NCI-H345 treated with DMSO at 0.1 percent for 48 hours (cell line): ENCODE data around the gene FUT1.
"Not testable (repeated sequence)": the region's sequence is repeated elsewhere in the genome, so short reads cannot be mapped to it uniquely, and the experiment has no call there.

Source experiments
- DNase-seq: peaks from one replicate; lab custom pipeline; 2025; ENCODE audit not compliant: unreplicated experiment; lab: John Stamatoyannopoulos, UW

FUT1 gene

DNA sequence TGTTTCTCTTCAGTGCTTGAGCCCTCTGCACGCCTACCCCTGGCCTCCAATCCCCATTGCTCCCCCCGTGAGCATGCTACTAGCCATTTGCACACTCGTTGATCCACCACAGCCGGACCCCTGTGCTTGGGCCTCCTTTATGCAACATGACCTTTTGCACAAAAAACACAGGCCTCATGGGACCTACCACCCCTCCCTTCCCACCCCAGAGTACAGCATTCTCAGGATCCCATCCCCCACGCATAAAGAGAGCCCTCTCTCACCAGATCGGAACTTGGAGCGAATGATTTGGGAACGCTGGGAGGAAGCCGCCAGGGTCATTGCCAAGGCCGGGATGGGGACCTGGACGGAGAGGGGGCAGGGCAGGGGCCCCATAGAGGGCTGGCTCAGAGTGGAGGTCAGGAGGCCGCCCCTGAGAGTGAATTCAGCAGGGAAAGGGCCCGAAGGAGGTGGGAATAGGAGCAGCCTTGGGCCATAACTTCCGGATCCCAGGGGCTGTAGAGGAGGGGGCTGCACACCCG is 33.7 kb downstream of the FUT1 start:
- no peak for DNase-seq

DNA sequence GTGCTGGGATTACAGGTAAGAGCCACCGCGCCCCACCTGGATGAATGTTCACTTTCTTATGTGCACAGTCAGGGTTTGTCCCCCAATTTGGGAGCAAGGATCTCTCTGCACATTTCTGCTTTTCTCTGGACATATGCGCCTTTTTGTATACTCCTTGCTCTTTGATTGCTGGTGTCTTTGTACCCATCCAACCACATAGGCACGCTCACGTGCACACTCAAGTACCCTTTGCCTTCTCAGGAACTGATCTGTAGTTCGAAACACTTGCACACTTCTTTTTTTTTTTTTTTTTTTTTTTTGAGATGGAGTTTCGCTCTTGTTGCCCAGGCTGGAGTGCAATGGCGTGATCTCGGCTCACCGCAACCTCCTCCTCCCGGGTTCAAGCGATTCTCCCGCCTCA is 34.3 kb downstream of the FUT1 start:
- DNase-seq: not testable (repeated sequence)

DNA sequence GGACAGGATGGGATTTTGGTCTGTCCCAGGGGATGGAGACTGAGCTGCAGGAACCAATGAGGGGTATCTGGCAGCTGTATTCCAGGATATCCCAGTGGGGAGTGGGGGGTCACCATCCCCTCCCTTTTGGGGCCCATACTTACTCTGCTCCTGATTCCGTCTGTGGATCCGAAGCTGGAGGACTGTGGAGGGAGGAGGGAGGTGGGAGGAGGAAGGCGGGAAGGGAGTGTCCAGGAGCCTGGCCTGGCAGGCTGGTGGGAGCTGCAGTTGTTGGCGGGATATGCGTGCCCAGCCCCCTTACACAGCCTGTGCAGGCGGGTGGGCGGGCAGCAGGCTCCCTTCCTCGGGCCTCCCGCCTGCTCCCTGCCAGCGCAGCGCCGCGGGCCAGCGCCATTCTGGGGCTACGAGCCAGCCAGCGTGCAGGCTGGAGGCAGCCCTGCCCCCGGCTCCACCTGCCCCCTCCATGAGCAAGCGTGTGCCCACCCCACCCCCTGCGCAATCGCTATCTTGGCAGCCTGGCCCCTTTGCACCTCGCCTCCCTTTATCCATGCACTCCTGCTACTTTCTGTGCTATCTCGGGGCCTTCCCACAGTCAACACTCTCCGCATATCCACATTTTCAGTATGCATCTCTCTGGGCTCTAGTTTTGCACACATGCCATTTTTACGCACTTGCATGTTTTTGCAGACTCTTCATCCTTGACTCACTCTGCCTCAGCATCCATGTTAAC is 35.7 kb downstream of the FUT1 start:
- no peak for DNase-seq

DNA sequence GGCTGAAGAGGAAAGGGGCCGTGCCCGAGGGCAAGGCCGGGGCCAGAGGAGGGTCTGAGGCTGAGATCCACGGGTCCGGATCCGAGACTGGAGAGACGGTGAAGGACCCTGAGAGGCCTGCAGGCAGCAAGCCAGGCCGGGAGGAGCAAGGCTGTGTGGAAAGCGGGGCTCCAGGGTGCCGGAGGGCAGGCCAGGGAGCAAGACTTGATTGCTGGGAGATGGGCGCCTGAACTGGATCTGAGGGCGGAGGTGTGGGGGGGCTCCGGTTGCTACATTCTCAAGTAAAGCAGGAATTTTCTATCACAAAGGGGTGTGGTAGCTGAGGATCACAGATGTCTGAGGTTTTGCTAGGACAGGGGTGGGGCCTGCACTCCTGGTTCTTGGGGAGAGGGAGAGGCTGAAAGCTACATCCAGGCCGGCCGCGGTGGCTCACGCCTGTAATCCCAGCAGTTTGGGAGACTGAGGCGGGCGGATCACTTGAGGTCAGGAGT is 36.7 kb downstream of the FUT1 start:
- no peak for DNase-seq

DNA sequence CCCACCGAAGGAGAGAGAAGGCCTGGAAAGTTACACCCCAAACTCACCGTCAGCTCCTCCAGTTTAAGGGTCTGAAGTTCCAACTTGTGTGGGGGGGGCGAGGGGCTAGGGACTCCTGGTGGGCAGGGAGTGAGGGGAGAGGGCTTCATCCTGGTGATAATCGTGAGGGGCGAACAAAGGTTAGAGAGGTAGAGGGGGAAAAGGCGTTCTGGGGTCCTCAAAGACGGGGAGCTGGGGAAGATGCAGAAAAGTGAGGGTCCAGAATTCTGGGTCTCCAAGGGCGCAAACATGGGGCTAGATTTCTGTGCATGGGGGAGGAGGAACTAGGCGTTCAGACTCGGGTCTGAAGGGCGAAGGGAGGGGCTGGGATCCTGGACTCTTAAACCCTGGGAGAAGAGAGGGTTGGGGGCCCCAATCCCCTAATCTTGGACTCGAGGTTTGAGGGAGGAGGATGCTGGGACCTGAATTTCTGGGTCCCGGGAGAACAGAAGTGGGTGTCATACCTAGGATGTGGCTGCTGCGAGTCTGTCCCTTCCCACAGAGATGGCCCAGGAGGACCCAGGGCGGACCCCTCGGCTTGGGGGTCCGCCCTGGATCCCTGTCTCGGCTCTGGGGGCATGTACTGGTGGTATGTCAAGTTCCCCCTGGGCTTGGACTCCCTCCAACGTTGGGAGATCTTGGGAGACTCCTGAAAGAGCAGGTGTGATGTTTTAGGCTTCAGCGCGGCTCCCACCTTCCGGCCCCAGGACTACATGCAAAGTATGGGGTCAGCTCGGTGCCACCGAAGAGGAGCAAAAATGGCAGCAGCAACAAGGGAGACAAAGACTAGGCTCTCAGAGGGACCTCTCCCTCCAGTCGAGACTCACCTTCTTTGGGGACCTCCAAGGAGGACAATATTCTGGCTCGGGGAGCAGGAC is 37.4 kb downstream of the FUT1 start:
- DNase-seq: no peak

DNA sequence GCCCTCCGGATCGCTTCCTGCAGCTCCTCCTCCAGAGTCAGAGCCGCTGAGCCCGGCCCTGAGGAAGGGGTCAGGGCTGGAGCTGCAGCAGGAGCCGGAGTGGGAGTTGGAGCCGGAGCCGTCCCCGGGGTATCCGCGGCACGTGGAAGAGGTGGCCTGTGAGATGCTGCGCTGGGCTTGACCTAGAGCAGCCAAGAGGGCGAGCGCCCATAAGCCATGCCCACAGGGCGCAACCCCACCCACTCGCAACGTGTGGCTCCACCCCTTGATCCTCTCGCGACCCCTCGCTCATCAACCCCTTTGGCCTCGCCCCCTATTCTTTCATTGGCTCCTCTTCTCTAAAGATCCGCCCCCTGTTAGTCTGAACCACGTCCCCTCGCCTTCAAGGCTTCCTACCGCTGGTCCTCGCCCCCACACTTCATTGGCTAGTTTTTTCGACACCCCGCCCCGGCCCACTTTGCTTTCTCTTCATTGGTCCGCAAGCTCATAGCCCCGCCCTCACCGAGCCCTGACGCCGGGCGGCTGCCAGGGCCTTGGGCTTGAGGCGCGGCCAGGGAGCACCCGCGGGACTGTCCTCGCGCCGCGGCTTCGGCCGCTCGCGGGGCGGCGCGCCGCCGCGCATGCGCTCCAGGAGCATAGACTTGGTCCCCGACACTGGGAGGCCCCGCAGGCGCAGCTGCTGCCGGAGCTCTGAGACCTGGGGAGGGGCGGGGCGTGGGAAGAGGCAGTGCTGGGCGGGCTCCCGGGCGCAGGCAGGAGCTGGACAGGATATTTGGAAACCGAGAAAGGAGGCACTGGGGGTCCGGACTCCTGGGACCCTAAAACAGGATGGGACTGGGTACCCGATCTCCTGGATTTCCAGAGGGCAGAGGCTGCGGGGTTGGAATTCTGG is 38.3 kb downstream of the FUT1 start:
- peak; percentile 95 for DNase-seq

DNA sequence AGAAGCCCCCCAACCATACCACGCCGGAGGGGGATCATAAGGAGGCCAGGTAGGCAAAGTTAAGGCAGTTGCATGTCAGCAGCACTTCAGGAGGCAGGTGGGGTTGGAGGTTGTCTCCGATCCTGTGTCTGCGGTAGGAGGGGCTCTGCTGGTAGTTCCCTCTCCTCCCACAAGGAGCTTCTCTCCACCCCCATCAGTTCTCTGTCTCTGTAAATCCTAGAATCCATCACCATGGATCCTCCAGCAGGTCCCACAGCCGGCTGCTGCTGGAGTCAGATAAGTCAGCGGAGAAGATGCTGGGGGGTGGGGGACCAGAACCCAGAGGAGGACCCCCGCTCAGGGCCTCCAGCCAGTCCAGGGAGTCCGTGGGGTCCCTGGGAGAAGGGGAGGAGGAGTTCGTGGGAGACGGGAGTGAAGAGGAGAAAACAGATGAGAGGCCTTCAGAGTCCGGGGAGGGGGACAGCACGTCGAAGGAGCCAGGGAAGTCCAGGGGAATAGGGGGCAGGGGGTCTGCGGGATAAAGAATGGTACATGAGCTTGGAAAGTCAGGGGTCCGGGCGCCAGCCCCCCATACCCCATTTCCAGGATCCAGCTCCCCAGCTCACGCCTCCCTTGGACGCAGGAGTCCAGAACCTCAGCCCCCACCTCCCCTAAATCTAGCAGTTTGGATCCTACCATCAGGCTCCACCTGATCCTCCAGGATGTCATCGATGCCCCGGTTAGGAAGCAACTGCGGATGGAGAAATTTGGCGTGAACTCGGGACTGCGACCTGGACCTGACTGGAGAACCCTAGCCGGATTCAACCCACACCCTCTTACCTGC is 39.2 kb downstream of the FUT1 start:
- no peak for DNase-seq

DNA sequence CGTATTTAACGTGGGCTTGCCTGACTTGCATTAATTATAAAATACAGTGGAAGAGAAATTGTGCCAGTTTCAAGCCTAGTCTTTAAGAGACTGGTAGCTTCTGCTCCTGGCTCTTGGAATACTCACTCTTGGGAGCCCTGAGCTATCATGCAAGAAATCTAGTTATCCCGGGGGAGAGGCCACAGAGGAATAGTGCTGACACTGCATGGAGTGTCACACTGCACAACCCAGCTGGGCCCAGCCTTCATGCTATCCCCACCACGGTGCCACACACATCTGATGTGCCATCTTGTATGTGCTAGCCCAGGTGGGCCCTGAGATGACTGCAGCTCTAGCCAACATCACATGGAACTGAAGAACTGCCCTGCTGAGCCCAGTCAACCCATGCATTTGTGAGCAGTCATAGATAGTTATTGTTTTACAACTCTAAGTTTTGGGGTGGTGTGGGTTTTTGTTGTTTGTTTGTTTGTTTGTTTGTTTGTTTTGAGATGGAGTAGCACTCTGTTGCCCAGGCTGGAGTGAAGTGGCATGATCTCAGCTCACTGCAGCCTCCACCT is 41.3 kb downstream of the FUT1 start:
- DNase-seq: no peak

DNA sequence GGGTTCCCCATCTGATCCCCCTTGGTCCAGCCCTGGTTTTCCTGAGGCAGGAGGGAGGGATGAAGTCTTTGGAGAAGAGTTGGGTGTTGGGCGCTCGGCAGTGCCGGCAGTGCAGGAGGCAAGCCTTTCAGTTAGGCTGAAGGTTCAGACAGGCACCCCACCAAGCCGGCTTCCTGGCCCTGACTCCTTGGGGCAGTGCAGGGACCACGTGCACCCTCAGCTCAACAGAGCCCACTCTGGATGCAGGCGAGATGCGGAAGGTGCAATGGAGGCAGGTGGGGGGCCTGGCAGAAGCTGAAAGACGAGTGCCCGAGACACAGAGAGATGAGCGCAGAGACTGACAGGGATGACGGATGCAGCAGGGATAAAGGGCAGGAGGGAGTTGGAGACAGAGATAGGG is 44.0 kb downstream of the FUT1 start:
- DNase-seq: no peak

DNA sequence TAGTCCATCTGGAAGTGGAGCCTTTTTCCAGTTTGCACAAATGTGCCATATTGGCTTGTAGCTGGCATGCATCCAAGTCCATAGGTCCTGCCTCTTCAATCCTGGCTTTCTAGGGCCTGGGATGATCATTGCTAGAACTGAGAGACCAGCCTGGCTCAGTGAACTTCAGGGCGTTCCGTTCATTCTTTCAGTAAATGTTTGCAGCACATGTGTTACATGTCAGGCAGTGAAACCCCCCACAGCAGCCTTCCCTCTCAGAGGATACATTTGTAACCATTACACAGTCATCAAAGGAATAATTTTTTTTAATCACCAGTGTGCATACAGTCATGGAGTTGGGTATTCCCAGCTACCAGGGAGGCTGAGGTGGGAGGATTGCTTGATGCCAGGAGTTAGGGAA is 47.0 kb downstream of the FUT1 start:
- DNase-seq: no peak

DNA sequence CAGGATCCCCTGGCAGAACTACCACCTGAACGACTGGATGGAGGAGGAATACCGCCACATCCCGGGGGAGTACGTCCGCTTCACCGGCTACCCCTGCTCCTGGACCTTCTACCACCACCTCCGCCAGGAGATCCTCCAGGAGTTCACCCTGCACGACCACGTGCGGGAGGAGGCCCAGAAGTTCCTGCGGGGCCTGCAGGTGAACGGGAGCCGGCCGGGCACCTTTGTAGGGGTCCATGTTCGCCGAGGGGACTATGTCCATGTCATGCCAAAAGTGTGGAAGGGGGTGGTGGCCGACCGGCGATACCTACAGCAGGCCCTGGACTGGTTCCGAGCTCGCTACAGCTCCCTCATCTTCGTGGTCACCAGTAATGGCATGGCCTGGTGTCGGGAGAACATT is 49.1 kb downstream of the FUT1 start:
- no peak for DNase-seq

DNA sequence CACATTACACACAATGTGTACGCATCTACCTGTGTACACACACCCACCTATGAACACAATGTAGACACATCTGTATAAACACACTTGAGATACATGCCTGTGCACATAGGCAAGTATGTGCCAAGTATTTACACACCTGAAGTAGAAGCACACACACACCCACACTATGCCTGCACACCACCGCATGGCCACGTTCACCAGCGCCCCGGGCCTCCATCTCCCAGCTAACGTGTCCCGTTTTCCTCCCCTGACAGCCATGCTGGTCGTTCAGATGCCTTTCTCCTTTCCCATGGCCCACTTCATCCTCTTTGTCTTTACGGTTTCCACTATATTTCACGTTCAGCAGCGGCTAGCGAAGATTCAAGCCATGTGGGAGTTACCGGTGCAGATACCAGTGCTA is 49.7 kb downstream of the FUT1 start:
- DNase-seq: no peak

DNA sequence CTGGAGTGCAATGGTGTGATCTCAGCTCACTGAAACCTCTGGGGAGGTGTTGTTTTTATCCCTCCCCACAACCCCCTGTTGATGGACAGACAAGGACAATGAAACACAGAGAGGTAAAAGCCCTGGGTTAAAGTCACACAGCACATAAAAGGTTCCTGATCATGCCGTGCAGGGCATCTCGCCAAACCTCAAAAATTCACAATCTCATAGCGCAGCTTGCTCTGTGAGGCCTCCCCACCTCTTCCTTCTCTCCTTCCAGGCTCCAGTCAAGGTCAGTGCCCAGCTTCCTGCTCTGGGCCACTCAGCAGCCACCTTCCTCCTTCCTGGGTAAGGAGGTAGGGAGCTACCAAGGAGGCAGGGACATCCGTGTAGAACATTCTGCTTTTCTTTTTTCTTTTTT is 54.4 kb downstream of the FUT1 start:
- no peak for DNase-seq
